ENCODE data around the gene DCAF4L1. TPM values are rescaled to one million over a fixed set of nuclear protein-coding genes. Genes with fewer than 3 reads are reported as not detected.

DCAF4L1 gene
- polyA plus RNA-seq, 3 donors: 0.32 TPM; not detected in 2

GRCh38 chr4:41949531-41949930, 32.0 kb upstream of the DCAF4L1 start:
- Histone ChIP-seq H2AFZ (ENCODE audit: insufficient read depth, low read depth, low read length, poor library complexity, severe bottlenecking) (no peak overlapping the region), H3K79me2 (ENCODE audit: insufficient read depth, low read length) (peaks cover 23% of the 10 kb centered on the region), H3K27ac (ENCODE audit: low read depth in 1 of 2, low read length in 2 of 2) (peak overlapping the region in 1 of 2 donors; percentile 44), H3K4me1 (ENCODE audit: control insufficient read depth in 1 of 2, insufficient read depth in 2 of 2, low read length in 2 of 2) (peaks cover 0 to 7% of the 10 kb centered on the region in 2 donors), H3K9me3 (replicated peaks in 1 of 2; ENCODE audit: control insufficient read depth in 1 of 2, insufficient read depth in 1 of 2, low read length in 2 of 2) (no peaks in the 10 kb centered on the region), H4K20me1 (ENCODE audit: insufficient read depth, low read length) (peaks cover 63% of the 10 kb centered on the region), H3K27me3 (ENCODE audit: control insufficient read depth in 2 of 2, insufficient read depth in 2 of 2, low read length in 2 of 2) (no peaks in the 10 kb centered on the region), H3K4me3 (replicated peaks in 1 of 3; ENCODE audit: low read depth in 2 of 3, low read length in 3 of 3) (no peak overlapping the region), H3K4me2 (replicated peaks; ENCODE audit: extremely low read depth, low read length, poor library complexity, severe bottlenecking) (no peak overlapping the region), H3K36me3 (replicated peaks in 1 of 2; ENCODE audit: control insufficient read depth in 1 of 2, insufficient read depth in 2 of 2, low read length in 2 of 2) (peaks cover 80 to 96% of the 10 kb centered on the region in 2 donors), H3K9ac (ENCODE audit: insufficient read depth, low read length, poor library complexity, severe bottlenecking) (no peak overlapping the region)
- WGBS (ENCODE audit: insufficient coverage): 63% methylated on average over 1 of the region's 3 CpGs
- H3K9me3 Mint-ChIP-seq: no peaks in the 10 kb centered on the region
- H3K27ac Mint-ChIP-seq: peak overlapping the region in 1 of 7 donors; percentile 29
- peaks cover 73 to 85% of the 10 kb centered on the region in 2 donors for H3K36me3 Mint-ChIP-seq
- intact Hi-C loops (cut with micrococcal nuclease): no loop called here
- DNase-seq: no peak
- H3K4me1 Mint-ChIP-seq: peaks cover 9% of the 10 kb centered on the region
- no peaks in the 10 kb centered on the region for H3K27me3 Mint-ChIP-seq (ENCODE audit: low read depth in 3 of 3)
- no peak overlapping the region for H3K4me3 Mint-ChIP-seq
- no peak for TF ChIP-seq CTCF (IDR thresholded peaks at IDR 0.05)

DNA sequence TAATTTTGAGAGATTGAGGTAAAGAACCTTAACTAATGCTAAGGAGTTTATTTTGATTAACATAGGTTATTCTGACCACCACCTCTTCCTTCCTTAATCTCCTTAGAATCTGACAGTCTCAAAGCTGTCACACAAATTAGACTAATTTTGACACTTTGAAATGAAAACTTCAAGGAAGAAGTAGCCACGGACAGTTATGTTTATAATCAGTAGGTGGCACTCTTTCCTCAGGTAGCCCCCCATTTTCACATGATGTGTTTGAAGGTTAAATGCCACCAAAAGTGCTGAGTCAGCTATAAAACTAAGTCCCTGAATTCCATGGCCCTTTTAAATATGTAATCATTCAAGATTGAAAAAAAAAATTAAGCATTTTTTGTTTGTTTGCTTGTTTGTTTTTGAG, 23.9 kb upstream of the DCAF4L1 start:
- Mint-ChIP-seq H3K4me3 (no peak overlapping the region), H3K27ac (no peak overlapping the region), H3K27me3 (ENCODE audit: low read depth in 3 of 3) (no peaks in the 10 kb centered on the region), H3K9me3 (no peaks in the 10 kb centered on the region), H3K36me3 (peaks cover 29 to 38% of the 10 kb centered on the region in 2 donors), H3K4me1 (peaks cover 8% of the 10 kb centered on the region)
- peaks cover 3 to 11% of the 10 kb centered on the region in 2 donors for H3K4me1 ChIP-seq (ENCODE audit: control insufficient read depth in 1 of 2, insufficient read depth in 2 of 2, low read length in 2 of 2)
- peak in 2 of 3 donors; percentile 18 to 33 for DNase-seq
- peak; percentile 39 for TF ChIP-seq CTCF (IDR thresholded peaks at IDR 0.05)
- H3K4me2 ChIP-seq (replicated peaks; ENCODE audit: extremely low read depth, low read length, poor library complexity, severe bottlenecking): no peak overlapping the region
- H4K20me1 ChIP-seq (ENCODE audit: insufficient read depth, low read length): peaks cover 23% of the 10 kb centered on the region
- no peaks in the 10 kb centered on the region for H3K27me3 ChIP-seq (ENCODE audit: control insufficient read depth in 2 of 2, insufficient read depth in 2 of 2, low read length in 2 of 2)
- no peak overlapping the region for H3K9ac ChIP-seq (ENCODE audit: insufficient read depth, low read length, poor library complexity, severe bottlenecking)
- H2AFZ ChIP-seq (ENCODE audit: insufficient read depth, low read depth, low read length, poor library complexity, severe bottlenecking): no peak overlapping the region
- no peak overlapping the region for H3K4me3 ChIP-seq (replicated peaks in 1 of 3; ENCODE audit: low read depth in 2 of 3, low read length in 3 of 3)
- H3K79me2 ChIP-seq (ENCODE audit: insufficient read depth, low read length): no peaks in the 10 kb centered on the region
- intact Hi-C loops (cut with micrococcal nuclease): no loop called here
- no CpG with 5 or more reads among the region's 1 CpG for WGBS (ENCODE audit: insufficient coverage)
- H3K9me3 ChIP-seq (replicated peaks in 1 of 2; ENCODE audit: control insufficient read depth in 1 of 2, insufficient read depth in 1 of 2, low read length in 2 of 2): no peaks in the 10 kb centered on the region
- H3K27ac ChIP-seq (ENCODE audit: low read depth in 1 of 2, low read length in 2 of 2): no peak overlapping the region
- H3K36me3 ChIP-seq (replicated peaks in 1 of 2; ENCODE audit: control insufficient read depth in 1 of 2, insufficient read depth in 2 of 2, low read length in 2 of 2): peaks cover 39 to 70% of the 10 kb centered on the region in 2 donors
